ENCODE measurements around the gene GSTM3.

DNA sequence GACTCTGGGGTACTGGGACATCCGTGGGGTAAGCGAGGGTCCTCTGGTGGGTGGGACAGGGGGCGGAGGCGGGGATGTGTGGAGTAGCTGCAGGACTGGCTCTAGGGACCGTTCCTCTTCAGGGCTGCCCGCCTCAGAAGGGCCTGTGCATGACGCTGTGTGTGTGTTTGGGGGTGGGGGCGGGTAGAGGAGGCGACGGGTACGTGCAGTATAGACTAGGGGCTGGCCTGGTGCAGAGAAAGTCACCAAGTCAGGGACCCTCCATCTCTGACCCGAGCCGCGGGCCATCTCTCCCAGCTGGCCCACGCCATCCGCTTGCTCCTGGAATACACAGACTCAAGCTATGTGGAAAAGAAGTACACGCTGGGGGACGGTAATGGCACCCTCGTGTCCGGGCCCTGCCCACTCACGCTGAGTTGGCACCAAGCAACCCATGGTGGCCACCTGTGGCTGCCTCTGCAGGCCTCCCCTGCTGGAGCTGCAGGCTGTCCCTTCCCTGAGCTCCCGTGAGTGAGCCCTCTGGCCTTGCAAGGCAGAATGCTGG is 28.4 kb downstream of the GSTM3 start:
- TF ChIP-seq, protein P1, sequence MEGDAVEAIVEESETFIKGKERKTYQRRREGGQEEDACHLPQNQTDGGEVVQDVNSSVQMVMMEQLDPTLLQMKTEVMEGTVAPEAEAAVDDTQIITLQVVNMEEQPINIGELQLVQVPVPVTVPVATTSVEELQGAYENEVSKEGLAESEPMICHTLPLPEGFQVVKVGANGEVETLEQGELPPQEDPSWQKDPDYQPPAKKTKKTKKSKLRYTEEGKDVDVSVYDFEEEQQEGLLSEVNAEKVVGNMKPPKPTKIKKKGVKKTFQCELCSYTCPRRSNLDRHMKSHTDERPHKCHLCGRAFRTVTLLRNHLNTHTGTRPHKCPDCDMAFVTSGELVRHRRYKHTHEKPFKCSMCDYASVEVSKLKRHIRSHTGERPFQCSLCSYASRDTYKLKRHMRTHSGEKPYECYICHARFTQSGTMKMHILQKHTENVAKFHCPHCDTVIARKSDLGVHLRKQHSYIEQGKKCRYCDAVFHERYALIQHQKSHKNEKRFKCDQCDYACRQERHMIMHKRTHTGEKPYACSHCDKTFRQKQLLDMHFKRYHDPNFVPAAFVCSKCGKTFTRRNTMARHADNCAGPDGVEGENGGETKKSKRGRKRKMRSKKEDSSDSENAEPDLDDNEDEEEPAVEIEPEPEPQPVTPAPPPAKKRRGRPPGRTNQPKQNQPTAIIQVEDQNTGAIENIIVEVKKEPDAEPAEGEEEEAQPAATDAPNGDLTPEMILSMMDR (IDR thresholded peaks at IDR 0.05) = no peak
- TF ChIP-seq POLR2A (IDR thresholded peaks at IDR 0.05) = no peak
